HepG2 (cell line): Measurements from ENCODE around the gene TTC38. TPM values are rescaled to one million over a fixed set of nuclear protein-coding genes. Genes with fewer than 3 reads are reported as not detected.
A peak's percentile ranks its signal among the peaks of the same experiment; 100 is the strongest.

Experiments
- GMEB2 ChIP-seq: IDR thresholded peaks from 2 replicates; pipeline ENCODE4 v1.6.1; 2016; ENCODE audit warnings: missing biosample characterization, missing genetic modification reagents, low read depth
- IKZF5 ChIP-seq: IDR thresholded peaks from 2 replicates; pipeline ENCODE4 v1.6.1; 2018; ENCODE audit warnings: missing genetic modification reagents, mild to moderate bottlenecking, missing compliant biosample characterization
- PAX8 ChIP-seq: sonication (generic); formaldehyde crosslinking; IDR thresholded peaks from 2 replicates; pipeline ENCODE4 v1.8.0; 2022; ENCODE audit warnings: mild to moderate bottlenecking, missing genetic modification reagents, borderline replicate concordance
- PAXIP1 ChIP-seq: sonication (generic); formaldehyde crosslinking; conservative IDR thresholded peaks from 2 replicates; pipeline ENCODE4 v1.4.0; 2020; ENCODE audit warnings: mild to moderate bottlenecking, missing genetic modification reagents, moderate library complexity
- RNF219 ChIP-seq: sonication (generic); formaldehyde crosslinking; IDR thresholded peaks from 2 replicates; pipeline ENCODE4 v1.5.0; 2020; ENCODE audit warnings: mild to moderate bottlenecking, missing genetic modification reagents
- SNAPC4 ChIP-seq: sonication (generic); formaldehyde crosslinking; IDR thresholded peaks from 2 replicates; pipeline ENCODE4 v1.4.0; 2020; ENCODE audit warnings: mild to moderate bottlenecking, missing genetic modification reagents
- TBX2 ChIP-seq: sonication (generic); formaldehyde crosslinking; IDR thresholded peaks from 2 replicates; pipeline ENCODE4 v1.5.0; 2020; ENCODE audit warnings: missing genetic modification reagents, mild to moderate bottlenecking, borderline replicate concordance
- ZBTB25 ChIP-seq: IDR thresholded peaks from 2 replicates; pipeline ENCODE4 v1.6.1; 2018; ENCODE audit warnings: missing genetic modification reagents
- ZFP41 ChIP-seq: sonication (generic); formaldehyde crosslinking; IDR thresholded peaks from 2 replicates; pipeline ENCODE4 v1.4.0; 2020; ENCODE audit warnings: mild to moderate bottlenecking, missing genetic modification reagents, borderline replicate concordance
- ZNF362 ChIP-seq: sonication (generic); formaldehyde crosslinking; IDR thresholded peaks from 2 replicates; pipeline ENCODE4 v1.4.0; 2020; ENCODE audit warnings: missing genetic modification reagents, mild to moderate bottlenecking, borderline replicate concordance
- ZNF556 ChIP-seq: sonication (generic); formaldehyde crosslinking; IDR thresholded peaks from 2 replicates; pipeline ENCODE4 v1.4.0; 2020; ENCODE audit warnings: mild to moderate bottlenecking, missing genetic modification reagents, borderline replicate concordance
- ZNF709 ChIP-seq: sonication (generic); formaldehyde crosslinking; IDR thresholded peaks from 2 replicates; pipeline ENCODE4 v1.5.0; 2020; ENCODE audit warnings: mild to moderate bottlenecking, missing genetic modification reagents
- polyA plus RNA-seq, 8 experiments: library from polyadenylated mRNA; depleted of rRNA in 3 of 8; stranded (reverse) in 7 of 8; unstranded in 1 of 8; fragments of >200 nt; fragmentation: Illumina TruSeq in 4 of 8; extraction: Trizol in 4 of 8; gene quantifications; 2 replicates each; pipeline versions ENCODE4 v1.2.1 to v1.2.3, GENCODE V29; 2011 to 2016; ENCODE audit warnings: low read depth in 4 of 8, missing spikeins in 1 of 8, mixed read lengths in 1 of 8; ENCODE audit not compliant: insufficient read depth in 1 of 8
- total RNA-seq, 5 experiments: library from RNA; depleted of rRNA; stranded (reverse); fragments of >200 nt; fragmentation: Illumina TruSeq; extraction: Trizol; gene quantifications; 2 replicates each; pipeline ENCODE4 v1.2.3, GENCODE V29; 2016; ENCODE audit warnings: low read depth in 1 of 5

TTC38 gene
- total and polyA plus RNA-seq, 2 of the 13 experiments (the other 11 are each of a cell fraction or from before 2014, with no cell fraction given) = 101 to 105 TPM

- TF ChIP-seq ZNF362 (no peak), ZFP41 (CRISPR knock-in tag) (no peak), RNF219 (CRISPR knock-in tag) (no peak), IKZF5 (CRISPR knock-in tag) (no peak), PAXIP1 (CRISPR knock-in tag) (no peak; the same call in 1 of the 2 replicates), ZNF556 (CRISPR knock-in tag) (no peak), PAX8 (CRISPR knock-in tag) (0 out of 2 replicates have a peak, but pooled peaks have one; percentile 30), GMEB2 (no peak), TBX2 (CRISPR knock-in tag) (peak; percentile 43; the same call in 1 of the 2 replicates), ZBTB25 (no peak), ZNF709 (CRISPR knock-in tag) (no peak), SNAPC4 (CRISPR knock-in tag) (no peak)
Observed at GRCh38 chr22:46269564-46269963, 1.8 kb downstream of the TTC38 start (continued).
